AG04450 (cell line): Measurements from ENCODE around the gene CRACR2A. TPM values are rescaled to one million over a fixed set of nuclear protein-coding genes. Genes with fewer than 3 reads are reported as not detected.

Experiments used
- CTCF ChIA-PET: fragments of 300-600, 350-600 bp; formaldehyde crosslinking; extraction: SDS; loops from one replicate; lab custom pipeline; 2022; ENCODE audit warnings: antibody characterized with exemption, inconsistent platforms; lab: Charles Lee
- POLR2A ChIA-PET: fragments of 350-600 bp; formaldehyde crosslinking; extraction: SDS; loops from one replicate; lab custom pipeline; 2021; ENCODE audit warnings: antibody characterized with exemption, inconsistent platforms; lab: Yijun Ruan, JAX
- DNase-seq: peaks from one replicate; pipeline ENCODE4 v3.0.0-alpha.2; 2011; ENCODE audit warnings: low read depth, low spot score
- H3K27ac ChIP-seq: one replicate; pipeline ENCODE4 v1.5.1; 2012; ENCODE audit warnings: low read depth, low read length, control low read depth
- H3K27me3 ChIP-seq: one replicate; pipeline ENCODE4 v1.6.0; 2012; ENCODE audit warnings: low read length; ENCODE audit not compliant: control insufficient read depth, insufficient read depth
- H3K4me3 ChIP-seq: 2 replicates; pipeline ENCODE4 v1.5.1; 2011; ENCODE audit warnings: mild to moderate bottlenecking, low read depth, low read length, control low read depth
- H3K9me3 ChIP-seq: 2 replicates; pipeline ENCODE4 v1.5.1; 2012; ENCODE audit warnings: low read length; ENCODE audit not compliant: control insufficient read depth, insufficient read depth
- CTCF ChIP-seq: IDR thresholded peaks from 2 replicates; pipeline ENCODE4 v1.5.1; 2011; ENCODE audit warnings: low read depth, low read length, control low read depth, inconsistent platforms
- polyA plus RNA-seq: library from polyadenylated mRNA; depleted of rRNA; stranded (reverse); fragments of >200 nt; gene quantifications from 2 replicates; pipeline ENCODE4 v1.2.3, GENCODE V29; 2011

Gene CRACR2A
- polyA plus RNA-seq, 1 experiment, result 1.1 TPM

- TF ChIP-seq CTCF, result no peak
- no peak overlapping the region for H3K4me3 ChIP-seq
- peaks cover 7% of the 10 kb centered on the region for H3K27me3 ChIP-seq
- no peaks in the 10 kb centered on the region for H3K9me3 ChIP-seq
- ChIA-PET POLR2A (no interaction called here), CTCF (no interaction called here)
- DNase-seq, result no peak
- H3K27ac ChIP-seq, result no peak overlapping the region
These were observed 138.0 kb downstream of the CRACR2A start for GRCh38 chr12:3614806-3615466.

GRCh38 chr12:3613641-3614395 lies 139.1 kb downstream of the CRACR2A start:
- no peak for DNase-seq
- Histone ChIP-seq H3K9me3 (no peaks in the 10 kb centered on the region), H3K4me3 (no peak overlapping the region), H3K27ac (no peak overlapping the region), H3K27me3 (peaks cover 7% of the 10 kb centered on the region)
- CTCF ChIA-PET, result interaction anchor here (0.8 kb wide), 1 partner anchor 190 kb away, joined by 3 read pairs; no protein-coding TSS in a partner anchor
- no peak for TF ChIP-seq CTCF
- POLR2A ChIA-PET, result no interaction called here

DNA sequence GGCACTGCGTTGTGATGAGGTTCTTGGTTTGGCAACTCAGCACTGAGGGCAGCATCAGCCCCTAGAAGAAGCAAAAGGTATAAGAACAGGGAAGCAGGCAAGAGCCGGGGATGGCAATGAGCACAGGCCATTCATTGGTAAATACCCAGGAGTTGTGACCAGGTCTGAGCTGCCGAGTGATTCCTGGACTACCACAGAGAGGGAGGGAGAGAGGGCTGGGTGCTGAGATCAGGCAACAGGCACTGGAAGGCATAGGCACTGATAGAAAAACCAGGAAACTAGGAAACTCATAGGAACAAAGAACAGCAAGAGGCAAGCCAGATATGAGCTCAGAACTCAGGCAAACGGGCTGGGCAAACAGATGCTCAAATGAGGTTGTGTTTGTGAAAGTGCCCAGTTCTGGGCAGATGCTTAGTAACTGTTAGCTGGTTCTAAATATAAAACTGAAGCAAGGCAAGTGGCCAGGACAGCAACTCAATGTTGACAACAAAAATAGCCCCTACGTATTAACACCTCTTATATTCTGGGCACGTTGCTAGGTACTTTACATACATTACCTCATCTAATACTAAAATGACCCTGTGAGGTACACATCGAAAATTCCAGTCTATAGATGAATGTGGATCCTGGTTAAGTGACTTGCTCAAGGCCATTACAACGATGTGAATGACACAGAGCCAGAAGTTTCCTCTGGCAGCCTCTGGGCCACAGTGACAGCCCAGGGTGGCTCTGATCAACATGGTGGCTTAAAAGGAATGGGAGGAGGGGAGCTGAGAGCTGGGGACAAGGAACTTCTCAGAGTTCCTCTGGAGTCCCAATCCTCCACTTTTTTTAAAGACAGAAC lies 140.8 kb downstream of the CRACR2A start:
- POLR2A ChIA-PET, result no interaction called here
- Histone ChIP-seq H3K9me3 (no peaks in the 10 kb centered on the region), H3K4me3 (no peak overlapping the region), H3K27me3 (peaks cover 8% of the 10 kb centered on the region), H3K27ac (no peak overlapping the region)
- TF ChIP-seq CTCF, result no peak
- CTCF ChIA-PET, result no interaction called here
- no peak for DNase-seq

DNA sequence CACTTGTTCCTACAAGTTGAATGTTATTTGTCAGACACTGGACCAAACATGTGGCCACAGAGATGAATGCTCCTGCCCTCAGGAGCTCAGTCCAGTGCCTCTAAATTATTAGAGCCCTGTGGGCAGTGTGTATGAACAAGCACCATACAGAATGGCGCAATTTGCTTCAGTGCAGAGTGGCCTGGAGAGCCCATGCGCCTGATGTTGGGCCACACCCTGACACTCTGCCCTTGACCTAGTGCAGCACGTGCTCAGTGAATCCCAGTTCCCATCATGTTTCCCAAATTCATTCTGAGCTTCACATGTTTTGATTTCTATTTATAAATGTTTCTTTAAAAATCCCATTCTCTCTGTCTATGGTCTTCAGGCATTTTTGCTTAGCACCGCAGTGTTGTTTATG lies 145.1 kb downstream of the CRACR2A start:
- peaks cover 12% of the 10 kb centered on the region for H3K27me3 ChIP-seq
- TF ChIP-seq CTCF, result no peak
- no peak for DNase-seq
- POLR2A ChIA-PET, result no interaction called here
- H3K4me3 ChIP-seq, result no peak overlapping the region
- no peak overlapping the region for H3K27ac ChIP-seq
- CTCF ChIA-PET, result no interaction called here
- H3K9me3 ChIP-seq, result no peaks in the 10 kb centered on the region
